Vagina (tissue), 2 donors: ENCODE data around the gene WDR62. TPM values are rescaled to one million over a fixed set of nuclear protein-coding genes. Genes with fewer than 3 reads are reported as not detected.
A peak's percentile ranks its signal among the peaks of the same experiment; 100 is the strongest.

ENCODE experiments used
- DNase-seq, 2 donors: peaks; one replicate each; pipeline ENCODE4 v3.0.0-alpha.2; 2017; ENCODE audit errors: extremely low spot score in 2 of 2
- H3K27ac ChIP-seq: fragments of 200-600 bp; sonication (generic); one replicate; pipeline ENCODE4 v1.5.1; 2019
- H3K27me3 ChIP-seq: fragments of 200-600 bp; sonication (generic); one replicate; pipeline ENCODE4 v1.5.1; 2019
- H3K36me3 ChIP-seq, 2 donors: fragments of 200-600 bp; sonication (generic); one replicate each; pipeline ENCODE4 v1.5.1; 2017 to 2019
- H3K4me1 ChIP-seq: fragments of 200-600 bp; sonication (generic); one replicate; pipeline ENCODE4 v1.5.1; 2019
- H3K4me3 ChIP-seq, 2 donors: fragments of 200-600 bp; sonication (generic); 1 replicate in 1 of 2; 2 replicates in 1 of 2; pipeline ENCODE4 v1.5.1; 2016 to 2019
- H3K9me3 ChIP-seq: fragments of 200-600 bp; sonication (generic); one replicate; pipeline ENCODE4 v1.5.1; 2019
- POLR2A ChIP-seq, 2 donors: fragments of 450-650 bp; IDR thresholded peaks; one replicate each; pipeline ENCODE4 v1.6.1; 2017; ENCODE audit warnings: antibody characterized with exemption in 2 of 2, mild to moderate bottlenecking in 2 of 2, moderate library complexity in 2 of 2
- POLR2AphosphoS5 ChIP-seq, 2 donors: sonication (generic); formaldehyde crosslinking; IDR thresholded peaks; one replicate each; pipeline ENCODE4 v1.9.0; 2017; ENCODE audit warnings: antibody characterized with exemption in 2 of 2, mild to moderate bottlenecking in 2 of 2, low read depth in 1 of 2; ENCODE audit not compliant: insufficient read depth in 1 of 2
- intact Hi-C: fragments of 100-400 bp; cut with DNase I; formaldehyde crosslinking; loops from one replicate; pipeline ENCODE4 v1.15.1; 2023
- total RNA-seq: library from RNA; depleted of rRNA; stranded (reverse); fragments of >200 nt; gene quantifications from one replicate; pipeline ENCODE4 v1.2.3, GENCODE V29; 2016
- TF ChIP-seq, protein P1 (sequence below), 3 experiments: fragments of 450-650 bp in 2 of 3; fragments of 200-600 bp in 1 of 3; sonication (generic) in 1 of 3; IDR thresholded peaks; one replicate each; pipeline ENCODE4 v1.5.1; 2017 to 2019; ENCODE audit warnings: antibody characterized with exemption in 3 of 3, mild to moderate bottlenecking in 2 of 3, moderate library complexity in 2 of 3

The WDR62 gene
- total RNA-seq, 1 donor from 2014 or later: 2.5 TPM

DNA sequence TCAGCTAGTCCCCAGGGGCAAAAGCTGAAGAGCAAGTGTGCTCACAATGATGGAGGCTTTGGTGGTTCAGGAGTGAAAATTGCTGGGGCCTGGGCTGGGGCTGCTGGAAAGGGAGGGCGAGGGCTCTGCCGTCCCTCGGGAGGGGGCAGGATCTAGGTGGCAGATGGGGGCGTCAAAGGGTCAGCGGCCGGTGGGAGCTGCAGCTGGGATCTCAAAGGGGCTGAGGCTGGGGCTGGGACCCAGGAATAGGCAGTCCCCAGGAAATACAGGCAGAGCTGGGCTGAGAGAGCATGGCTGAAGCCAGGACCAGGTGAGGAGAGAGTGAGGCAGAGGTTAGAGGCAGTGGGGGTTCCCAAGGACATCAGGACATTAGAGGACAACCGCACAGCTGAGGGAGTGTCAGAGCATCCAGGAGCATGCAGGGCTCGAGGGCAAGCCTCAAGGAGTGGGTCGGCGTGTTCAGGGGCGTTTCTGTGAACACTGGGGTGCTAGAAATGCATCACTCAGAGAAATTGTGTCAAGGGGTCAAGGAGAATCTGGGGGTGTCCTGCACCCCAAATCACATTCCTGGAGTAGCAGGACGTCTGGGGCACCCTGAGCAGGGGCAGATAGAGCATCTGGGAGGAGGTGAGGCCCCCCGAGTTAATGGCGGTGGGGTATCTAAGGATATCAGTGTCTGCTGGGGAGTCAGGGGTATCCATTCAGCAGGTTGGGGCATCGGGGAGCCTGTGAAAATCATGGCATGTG is 44.9 kb upstream of the WDR62 start:
- Histone ChIP-seq H3K4me3 (peak overlapping the region; percentile 43 to 49), H3K36me3 (no peaks in the 10 kb centered on the region), H3K27ac (peak overlapping the region; percentile 53), H3K4me1 (peaks cover 30% of the 10 kb centered on the region), H3K9me3 (no peaks in the 10 kb centered on the region), H3K27me3 (no peaks in the 10 kb centered on the region)
- intact Hi-C loops: no loop called here
- TF ChIP-seq, protein P1, sequence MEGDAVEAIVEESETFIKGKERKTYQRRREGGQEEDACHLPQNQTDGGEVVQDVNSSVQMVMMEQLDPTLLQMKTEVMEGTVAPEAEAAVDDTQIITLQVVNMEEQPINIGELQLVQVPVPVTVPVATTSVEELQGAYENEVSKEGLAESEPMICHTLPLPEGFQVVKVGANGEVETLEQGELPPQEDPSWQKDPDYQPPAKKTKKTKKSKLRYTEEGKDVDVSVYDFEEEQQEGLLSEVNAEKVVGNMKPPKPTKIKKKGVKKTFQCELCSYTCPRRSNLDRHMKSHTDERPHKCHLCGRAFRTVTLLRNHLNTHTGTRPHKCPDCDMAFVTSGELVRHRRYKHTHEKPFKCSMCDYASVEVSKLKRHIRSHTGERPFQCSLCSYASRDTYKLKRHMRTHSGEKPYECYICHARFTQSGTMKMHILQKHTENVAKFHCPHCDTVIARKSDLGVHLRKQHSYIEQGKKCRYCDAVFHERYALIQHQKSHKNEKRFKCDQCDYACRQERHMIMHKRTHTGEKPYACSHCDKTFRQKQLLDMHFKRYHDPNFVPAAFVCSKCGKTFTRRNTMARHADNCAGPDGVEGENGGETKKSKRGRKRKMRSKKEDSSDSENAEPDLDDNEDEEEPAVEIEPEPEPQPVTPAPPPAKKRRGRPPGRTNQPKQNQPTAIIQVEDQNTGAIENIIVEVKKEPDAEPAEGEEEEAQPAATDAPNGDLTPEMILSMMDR (IDR thresholded peaks at IDR 0.05): no peak
- peak in 1 of 2 donors; percentile 0 for TF ChIP-seq POLR2AphosphoS5 (IDR thresholded peaks at IDR 0.05; ENCODE audit: insufficient read depth in 1 of 2, low read depth in 1 of 2)
- no peak for DNase-seq

- TF ChIP-seq, protein P1 (IDR thresholded peaks at IDR 0.05): no peak
- no peak for TF ChIP-seq POLR2AphosphoS5 (IDR thresholded peaks at IDR 0.05; ENCODE audit: insufficient read depth in 1 of 2, low read depth in 1 of 2)
- no peak for TF ChIP-seq POLR2A (IDR thresholded peaks at IDR 0.05)
- Histone ChIP-seq H3K27ac (no peak overlapping the region), H3K4me3 (no peak overlapping the region), H3K27me3 (no peaks in the 10 kb centered on the region), H3K36me3 (no peaks in the 10 kb centered on the region), H3K4me1 (peaks cover 33% of the 10 kb centered on the region), H3K9me3 (no peaks in the 10 kb centered on the region)
- intact Hi-C loops: no loop called here
- DNase-seq: no peak
These were observed 44.3 kb upstream of the WDR62 start for GRCh38 chr19:36010402-36010801.

DNA sequence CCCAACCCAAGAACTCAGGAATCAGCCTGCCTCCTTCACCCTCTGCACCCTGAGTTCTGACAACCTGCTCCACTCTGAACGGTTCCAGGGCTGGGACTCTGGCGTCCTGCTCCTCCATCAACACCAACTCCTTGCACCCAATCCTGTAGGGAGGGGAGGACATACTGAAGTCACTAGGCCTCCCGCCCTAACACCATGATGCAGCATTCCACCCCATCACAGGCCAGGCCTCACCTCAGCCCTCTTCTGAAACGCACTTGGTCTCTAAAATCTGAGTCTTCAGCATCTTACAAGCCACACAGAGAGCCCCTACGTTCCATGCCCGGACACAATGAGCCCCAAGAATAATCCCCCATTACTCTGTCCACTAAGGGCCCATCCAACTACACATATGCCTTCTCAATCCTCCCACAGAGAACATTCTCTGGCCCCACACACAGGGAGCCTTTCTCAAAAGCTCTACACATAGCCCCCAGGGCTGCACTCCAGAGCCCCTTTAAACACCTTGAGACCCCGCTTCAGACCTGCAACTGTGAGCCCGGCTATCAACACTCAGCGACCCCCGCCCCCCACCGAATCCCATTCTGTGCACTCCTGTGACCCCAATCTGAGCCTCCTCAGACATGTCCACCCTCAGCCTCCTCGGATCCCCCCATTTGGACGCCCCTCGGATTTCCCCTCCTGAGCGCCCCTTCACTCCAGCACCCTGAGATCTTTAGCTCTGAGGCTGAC is 41.3 kb upstream of the WDR62 start:
- Histone ChIP-seq H3K36me3 (peaks cover 0 to 16% of the 10 kb centered on the region in 2 donors), H3K4me1 (peaks cover 31% of the 10 kb centered on the region), H3K27ac (peak overlapping the region; percentile 68), H3K9me3 (no peaks in the 10 kb centered on the region), H3K27me3 (no peaks in the 10 kb centered on the region), H3K4me3 (peak overlapping the region; percentile 74 to 76)
- intact Hi-C loops: no loop called here
- TF ChIP-seq, protein P1 (IDR thresholded peaks at IDR 0.05): no peak
- no peak for TF ChIP-seq POLR2A (IDR thresholded peaks at IDR 0.05)
- no peak for TF ChIP-seq POLR2AphosphoS5 (IDR thresholded peaks at IDR 0.05; ENCODE audit: insufficient read depth in 1 of 2, low read depth in 1 of 2)
- no peak for DNase-seq

- peaks cover 0 to 23% of the 10 kb centered on the region in 2 donors for H3K36me3 ChIP-seq
- H3K4me3 ChIP-seq: peak within 1 kb of the TSS; percentile 74 to 76
- intact Hi-C loops: no loop called here
- peaks cover 25% of the 10 kb centered on the region for H3K4me1 ChIP-seq
- peak within 1 kb of the TSS; percentile 68 for H3K27ac ChIP-seq
- TF ChIP-seq POLR2AphosphoS5 (IDR thresholded peaks at IDR 0.05; ENCODE audit: insufficient read depth in 1 of 2, low read depth in 1 of 2) (peak; percentile 82 to 94), POLR2A (IDR thresholded peaks at IDR 0.05) (no peak)
- TF ChIP-seq, protein P1 (IDR thresholded peaks at IDR 0.05): no peak
- DNase-seq: peak in 1 of 2 donors; percentile 99
- no peaks in the 10 kb centered on the region for H3K27me3 ChIP-seq
- no peaks in the 10 kb centered on the region for H3K9me3 ChIP-seq
These were observed 40.4 kb upstream of the WDR62 start, which contains the start of gene ALKBH6 for GRCh38 chr19:36014012-36014924. TSS of gene ALKBH6 (minus strand) at chr19:36014213. CDS start at chr19:36013397, 816 bp downstream.
